GM13976 (cell line): Measurements from ENCODE around the gene LEFTY1.

ENCODE experiments used
- DNase-seq: peaks from one replicate; pipeline ENCODE4 v3.0.0; 2012; ENCODE audit warnings: low spot score
- in situ Hi-C: fragments of 300-500 bp; cut with MboI; formaldehyde crosslinking; loops from one replicate; pipeline ENCODE4 v1.12.0; 2022; ENCODE audit warnings: low sequenced_read_pairs, mixed read lengths, inconsistent platforms; ENCODE audit not compliant: unreplicated experiment
- TF ChIP-seq, protein P1 (sequence below): IDR thresholded peaks from 2 replicates; pipeline ENCODE4 v1.5.1; 2012; ENCODE audit warnings: borderline replicate concordance, mild to moderate bottlenecking; ENCODE audit not compliant: insufficient read depth; ENCODE audit errors: extremely low read depth, missing control alignments, control extremely low read depth

LEFTY1 gene

DNA sequence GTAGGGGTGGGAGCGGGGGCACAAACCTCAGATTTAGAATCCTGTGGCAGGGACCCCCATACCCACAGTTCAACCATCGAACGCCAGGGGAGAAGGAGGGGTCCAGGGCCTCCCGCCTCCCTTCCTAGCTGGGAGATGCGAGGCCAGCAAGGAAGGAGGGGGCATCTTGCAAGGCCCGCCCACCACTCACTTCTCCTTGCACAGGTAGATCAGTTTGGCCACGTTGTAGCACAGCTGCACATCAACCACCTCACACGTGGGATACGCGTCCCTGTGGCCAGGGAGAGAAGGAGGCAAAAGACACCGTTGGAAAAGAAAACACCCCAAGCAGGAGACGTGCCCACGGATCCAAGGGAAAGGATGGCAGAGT, 26.4 kb downstream of the LEFTY1 start:
- in situ Hi-C loops: no loop called here
- TF ChIP-seq, protein P1, sequence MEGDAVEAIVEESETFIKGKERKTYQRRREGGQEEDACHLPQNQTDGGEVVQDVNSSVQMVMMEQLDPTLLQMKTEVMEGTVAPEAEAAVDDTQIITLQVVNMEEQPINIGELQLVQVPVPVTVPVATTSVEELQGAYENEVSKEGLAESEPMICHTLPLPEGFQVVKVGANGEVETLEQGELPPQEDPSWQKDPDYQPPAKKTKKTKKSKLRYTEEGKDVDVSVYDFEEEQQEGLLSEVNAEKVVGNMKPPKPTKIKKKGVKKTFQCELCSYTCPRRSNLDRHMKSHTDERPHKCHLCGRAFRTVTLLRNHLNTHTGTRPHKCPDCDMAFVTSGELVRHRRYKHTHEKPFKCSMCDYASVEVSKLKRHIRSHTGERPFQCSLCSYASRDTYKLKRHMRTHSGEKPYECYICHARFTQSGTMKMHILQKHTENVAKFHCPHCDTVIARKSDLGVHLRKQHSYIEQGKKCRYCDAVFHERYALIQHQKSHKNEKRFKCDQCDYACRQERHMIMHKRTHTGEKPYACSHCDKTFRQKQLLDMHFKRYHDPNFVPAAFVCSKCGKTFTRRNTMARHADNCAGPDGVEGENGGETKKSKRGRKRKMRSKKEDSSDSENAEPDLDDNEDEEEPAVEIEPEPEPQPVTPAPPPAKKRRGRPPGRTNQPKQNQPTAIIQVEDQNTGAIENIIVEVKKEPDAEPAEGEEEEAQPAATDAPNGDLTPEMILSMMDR: no peak
- DNase-seq: no peak

- in situ Hi-C loops: no loop called here
- no peak for DNase-seq
- TF ChIP-seq, protein P1: no peak
These were observed 26.9 kb downstream of the LEFTY1 start for GRCh38 chr1:225861834-225862580.

- no peak for DNase-seq
- TF ChIP-seq, protein P1: no peak
- in situ Hi-C loops: no loop called here
These were observed 28.0 kb downstream of the LEFTY1 start for GRCh38 chr1:225860876-225861441.

DNA sequence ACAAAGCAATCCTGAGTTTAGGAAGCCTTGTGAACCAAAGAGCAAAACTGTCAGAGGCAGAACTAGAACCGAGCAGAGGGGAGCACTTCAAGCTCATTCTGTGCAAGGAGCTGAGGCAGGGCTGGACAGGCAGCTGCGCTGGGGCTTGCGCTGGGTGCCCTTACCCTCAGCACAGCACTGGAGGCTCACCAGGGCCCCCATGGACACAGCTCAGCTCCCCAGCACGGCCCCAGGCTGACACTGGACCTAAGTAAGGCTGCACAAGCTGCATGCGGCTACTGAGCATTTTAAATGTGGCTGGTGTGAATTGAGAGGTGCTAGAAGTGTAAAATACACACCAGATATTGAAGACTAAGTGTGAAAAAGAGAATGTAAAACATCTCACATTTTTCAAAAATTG, 28.8 kb downstream of the LEFTY1 start:
- DNase-seq: no peak
- TF ChIP-seq, protein P1: no peak
- in situ Hi-C loops: no loop called here

- TF ChIP-seq, protein P1: no peak
- in situ Hi-C loops: no loop called here
- no peak for DNase-seq
These were observed 29.8 kb downstream of the LEFTY1 start for GRCh38 chr1:225859151-225859550.

DNA sequence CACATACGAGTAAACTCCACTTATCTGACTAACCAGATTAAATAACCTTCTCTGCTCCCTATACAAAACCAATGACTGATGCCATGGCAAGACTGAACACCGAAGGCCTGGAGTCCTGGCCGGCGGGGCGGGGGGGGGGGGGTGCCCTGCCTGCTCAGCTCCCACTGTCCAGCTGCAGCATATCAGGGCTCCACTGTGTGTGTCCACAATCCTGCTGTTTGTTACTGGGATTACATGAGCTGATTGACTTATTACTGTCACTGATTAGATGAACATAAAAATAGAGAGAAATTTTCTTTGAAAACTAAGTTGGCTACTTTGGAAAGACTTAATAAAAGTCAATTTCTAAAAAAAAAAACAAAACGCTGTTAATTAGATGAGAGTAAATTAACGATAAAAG, 31.7 kb downstream of the LEFTY1 start:
- TF ChIP-seq, protein P1: no peak
- DNase-seq: no peak
- in situ Hi-C loops: no loop called here
